Measurements from ENCODE around the gene MAPK9. TPM values are rescaled to one million over a fixed set of nuclear protein-coding genes. Genes with fewer than 3 reads are reported as not detected.

MAPK9 gene
- total RNA-seq, 1 donor from 2014 or later: 34.6 TPM

DNA sequence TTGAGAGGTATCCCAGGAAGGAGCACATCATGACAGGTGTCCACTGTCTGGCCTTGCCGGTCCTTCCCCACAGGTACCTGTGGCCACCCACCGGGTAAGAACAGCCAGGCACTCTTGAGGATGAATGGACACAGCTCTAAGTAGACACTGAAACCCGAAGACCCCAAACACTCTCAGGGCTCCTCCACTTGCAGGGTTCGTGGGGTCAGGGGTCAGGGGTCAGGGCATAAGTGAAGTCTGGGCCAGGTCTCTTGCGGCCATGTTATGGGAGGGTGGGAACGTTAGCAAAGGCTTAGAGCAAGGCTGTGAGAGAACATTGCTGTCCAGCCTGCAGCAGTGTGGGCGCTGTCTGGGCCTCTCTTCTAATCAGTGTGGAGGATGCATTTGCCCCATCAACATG is 40.0 kb downstream of the MAPK9 start:
- no peak overlapping the region for H3K27ac Mint-ChIP-seq (ENCODE audit: unreplicated experiment)
- peaks cover 42% of the 10 kb centered on the region for H3K9me3 Mint-ChIP-seq (ENCODE audit: low read depth)
- H3K27me3 Mint-ChIP-seq (ENCODE audit: low read depth): no peaks in the 10 kb centered on the region
- no peak overlapping the region for H3K4me3 Mint-ChIP-seq (ENCODE audit: unreplicated experiment)
- no peak for DNase-seq (ENCODE audit: low spot score)
- no peaks in the 10 kb centered on the region for H3K4me1 Mint-ChIP-seq (ENCODE audit: low read depth)
- TF ChIP-seq, protein P1, sequence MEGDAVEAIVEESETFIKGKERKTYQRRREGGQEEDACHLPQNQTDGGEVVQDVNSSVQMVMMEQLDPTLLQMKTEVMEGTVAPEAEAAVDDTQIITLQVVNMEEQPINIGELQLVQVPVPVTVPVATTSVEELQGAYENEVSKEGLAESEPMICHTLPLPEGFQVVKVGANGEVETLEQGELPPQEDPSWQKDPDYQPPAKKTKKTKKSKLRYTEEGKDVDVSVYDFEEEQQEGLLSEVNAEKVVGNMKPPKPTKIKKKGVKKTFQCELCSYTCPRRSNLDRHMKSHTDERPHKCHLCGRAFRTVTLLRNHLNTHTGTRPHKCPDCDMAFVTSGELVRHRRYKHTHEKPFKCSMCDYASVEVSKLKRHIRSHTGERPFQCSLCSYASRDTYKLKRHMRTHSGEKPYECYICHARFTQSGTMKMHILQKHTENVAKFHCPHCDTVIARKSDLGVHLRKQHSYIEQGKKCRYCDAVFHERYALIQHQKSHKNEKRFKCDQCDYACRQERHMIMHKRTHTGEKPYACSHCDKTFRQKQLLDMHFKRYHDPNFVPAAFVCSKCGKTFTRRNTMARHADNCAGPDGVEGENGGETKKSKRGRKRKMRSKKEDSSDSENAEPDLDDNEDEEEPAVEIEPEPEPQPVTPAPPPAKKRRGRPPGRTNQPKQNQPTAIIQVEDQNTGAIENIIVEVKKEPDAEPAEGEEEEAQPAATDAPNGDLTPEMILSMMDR (IDR thresholded peaks at IDR 0.05): no peak
- H3K36me3 Mint-ChIP-seq (ENCODE audit: low read depth): peaks cover 77% of the 10 kb centered on the region

DNA sequence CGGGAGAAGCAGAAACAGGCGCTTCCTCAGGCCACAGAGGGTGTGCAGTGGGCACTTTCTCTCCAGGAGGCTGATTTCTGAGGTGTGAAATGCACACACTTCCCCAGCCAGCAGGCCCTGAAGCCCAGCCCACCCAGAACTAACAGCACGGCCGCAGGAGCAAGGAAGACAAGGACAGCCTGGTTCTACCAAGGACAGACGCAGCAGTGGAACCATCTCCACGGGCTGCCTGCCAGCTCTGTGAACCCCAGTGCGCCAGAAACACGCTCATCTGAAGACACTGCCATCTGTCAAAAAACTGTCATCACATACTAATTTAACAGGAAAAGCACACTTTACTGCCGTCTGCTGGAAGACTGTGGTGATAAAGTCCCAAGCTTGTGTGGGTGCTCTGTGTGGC is 40.7 kb downstream of the MAPK9 start:
- peaks cover 46% of the 10 kb centered on the region for H3K9me3 Mint-ChIP-seq (ENCODE audit: low read depth)
- H3K4me3 Mint-ChIP-seq (ENCODE audit: unreplicated experiment): no peak overlapping the region

DNA sequence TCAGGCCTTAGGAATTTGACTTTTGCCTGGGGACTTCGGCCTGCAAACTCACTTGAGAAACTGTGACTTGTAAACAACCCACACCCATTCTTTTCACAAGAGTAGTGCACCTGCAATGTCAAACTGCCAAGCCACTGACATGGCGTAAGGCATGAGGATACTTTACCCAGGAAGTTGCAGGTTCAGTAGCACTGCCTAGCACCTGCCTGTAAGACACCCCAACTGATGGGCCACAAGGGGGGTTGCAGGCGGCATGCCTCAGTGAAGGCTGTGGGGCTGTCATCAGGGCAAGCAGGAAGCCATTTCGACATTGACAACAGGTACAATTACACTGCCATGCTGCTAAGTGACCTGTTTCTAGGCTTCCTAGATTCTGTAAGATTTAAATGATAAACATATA is 41.6 kb downstream of the MAPK9 start:
- TF ChIP-seq, protein P1 (IDR thresholded peaks at IDR 0.05): no peak
- Mint-ChIP-seq H3K9me3 (ENCODE audit: low read depth) (peaks cover 39% of the 10 kb centered on the region), H3K4me3 (ENCODE audit: unreplicated experiment) (no peak overlapping the region), H3K4me1 (ENCODE audit: low read depth) (no peaks in the 10 kb centered on the region), H3K27me3 (ENCODE audit: low read depth) (no peaks in the 10 kb centered on the region), H3K27ac (ENCODE audit: unreplicated experiment) (no peak overlapping the region), H3K36me3 (ENCODE audit: low read depth) (peaks cover 73% of the 10 kb centered on the region)
- DNase-seq (ENCODE audit: low spot score): no peak

More for the DNA sequence above, 40.7 kb downstream of the MAPK9 start:
- H3K36me3 Mint-ChIP-seq (ENCODE audit: low read depth): peaks cover 79% of the 10 kb centered on the region
- H3K27ac Mint-ChIP-seq (ENCODE audit: unreplicated experiment): no peak overlapping the region
- DNase-seq (ENCODE audit: low spot score): no peak
- H3K27me3 Mint-ChIP-seq (ENCODE audit: low read depth): no peaks in the 10 kb centered on the region
- H3K4me1 Mint-ChIP-seq (ENCODE audit: low read depth): no peaks in the 10 kb centered on the region
- TF ChIP-seq, protein P1 (IDR thresholded peaks at IDR 0.05): no peak

DNA sequence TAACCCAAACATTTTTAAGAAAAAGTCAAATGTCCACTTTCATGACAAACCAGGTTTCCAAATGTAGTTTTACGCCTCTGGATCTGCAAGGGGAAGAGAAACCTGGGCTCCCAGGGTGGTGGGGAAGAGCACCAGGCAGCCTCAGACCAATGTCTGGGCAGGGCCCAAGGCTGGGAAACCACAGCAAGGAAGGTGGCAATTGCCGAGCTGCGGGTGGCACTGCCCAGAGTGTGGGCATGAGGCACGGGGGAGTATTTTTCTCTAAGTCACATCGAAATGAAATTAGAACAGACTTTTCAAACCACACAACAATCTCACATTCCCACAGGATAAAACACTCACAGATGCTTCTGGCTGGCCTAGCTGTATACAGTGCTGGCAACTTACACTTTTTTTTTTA is 50.3 kb downstream of the MAPK9 start:
- H3K4me3 Mint-ChIP-seq (ENCODE audit: unreplicated experiment): no peak overlapping the region
- no peaks in the 10 kb centered on the region for H3K4me1 Mint-ChIP-seq (ENCODE audit: low read depth)
- TF ChIP-seq, protein P1 (IDR thresholded peaks at IDR 0.05): no peak
- no peaks in the 10 kb centered on the region for H3K27me3 Mint-ChIP-seq (ENCODE audit: low read depth)
- no peak for DNase-seq (ENCODE audit: low spot score)
- H3K36me3 Mint-ChIP-seq (ENCODE audit: low read depth): peaks cover 40% of the 10 kb centered on the region
- H3K27ac Mint-ChIP-seq (ENCODE audit: unreplicated experiment): no peak overlapping the region
- H3K9me3 Mint-ChIP-seq (ENCODE audit: low read depth): peaks cover 3% of the 10 kb centered on the region

DNA sequence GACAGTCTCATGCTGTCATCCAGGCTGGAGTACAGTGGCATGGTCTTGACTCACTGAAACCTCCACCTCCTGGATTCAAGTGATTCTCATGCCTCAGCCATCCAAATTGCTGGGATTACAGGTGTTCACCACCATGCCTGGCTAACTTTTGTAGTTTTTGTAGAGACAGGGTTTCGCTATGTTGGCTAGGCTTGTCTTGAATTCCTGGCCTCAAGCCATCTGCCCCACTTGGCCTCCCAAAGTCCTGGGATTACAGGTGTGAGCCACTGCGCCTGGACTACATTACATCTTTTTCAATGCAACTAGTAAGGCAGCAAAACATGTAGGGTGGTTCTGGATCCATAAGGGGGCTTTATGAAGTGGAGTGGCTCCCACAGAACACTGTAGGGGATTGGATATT is 53.3 kb downstream of the MAPK9 start:
- Mint-ChIP-seq H3K9me3 (ENCODE audit: low read depth) (no peaks in the 10 kb centered on the region), H3K27ac (ENCODE audit: unreplicated experiment) (no peak overlapping the region), H3K4me3 (ENCODE audit: unreplicated experiment) (no peak overlapping the region), H3K27me3 (ENCODE audit: low read depth) (no peaks in the 10 kb centered on the region), H3K36me3 (ENCODE audit: low read depth) (peaks cover 44% of the 10 kb centered on the region), H3K4me1 (ENCODE audit: low read depth) (no peaks in the 10 kb centered on the region)
- no peak for DNase-seq (ENCODE audit: low spot score)
- TF ChIP-seq, protein P1 (IDR thresholded peaks at IDR 0.05): no peak
